ENCODE measurements around the gene ZNF778. TPM values are rescaled to one million over a fixed set of nuclear protein-coding genes. Genes with fewer than 3 reads are reported as not detected.

ZNF778 gene
- total and polyA plus RNA-seq, 8 donors, result 1.2 to 10.3 (median 5.5) TPM

- no peak for FAIRE-seq
- 95 to 97% methylated on average over 62 to 65 of the region's 65 CpGs for WGBS, 2 donors
- no peak for TF ChIP-seq CTCF (IDR thresholded peaks at IDR 0.05)
Observed at GRCh38 chr16:89279666-89280481, 62.4 kb downstream of the ZNF778 start.

DNA sequence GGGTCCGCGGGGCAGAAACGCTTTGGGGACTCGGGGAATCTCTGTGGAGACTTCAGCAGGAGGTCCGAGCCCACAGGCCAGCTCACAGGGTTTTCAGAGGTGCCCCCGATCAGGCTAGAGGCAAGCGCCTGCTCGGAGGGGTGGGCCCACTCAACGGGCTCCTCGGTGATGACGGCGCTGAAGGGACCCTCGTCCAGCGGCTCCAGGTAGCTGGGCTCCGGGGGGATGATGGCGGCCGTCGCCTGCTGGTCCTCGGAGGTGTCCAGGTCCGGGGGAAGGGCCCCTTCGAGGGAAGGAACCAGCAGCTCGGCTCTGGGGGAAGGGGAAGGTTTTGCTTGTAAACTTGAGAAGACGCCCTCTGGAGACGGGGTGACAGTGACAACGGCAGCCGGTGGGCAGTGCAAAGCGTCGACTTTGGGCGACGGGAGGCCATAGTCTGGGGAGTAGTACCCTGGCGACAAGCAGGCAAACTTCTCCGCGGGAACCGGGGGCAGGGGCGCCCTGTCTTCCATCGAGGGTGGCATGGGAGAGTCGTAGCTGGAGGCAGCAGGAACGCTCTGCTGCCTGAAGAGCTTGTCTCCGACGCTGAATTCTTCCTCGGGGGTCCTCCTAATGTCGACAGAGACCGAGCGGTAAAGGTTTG, 63.2 kb downstream of the ZNF778 start:
- peak in 1 of 6 donors; percentile 77 for DNase-seq
- intact Hi-C loops (cut with DNase I), result loop anchor here in 1 of 3 donors (5.0 kb wide), 1 partner anchor 343 kb away; no protein-coding TSS in a partner anchor
- H3K27ac ChIP-seq, result no peak overlapping the region
- TF ChIP-seq CTCF (IDR thresholded peaks at IDR 0.05), result no peak
- H3K4me1 ChIP-seq, result no peaks in the 10 kb centered on the region
- H3K4me3 ChIP-seq, result no peak overlapping the region
- FAIRE-seq, result no peak
- H3K9me3 ChIP-seq, result no peaks in the 10 kb centered on the region
- 93 to 94% methylated on average over 44 of the region's 44 CpGs for WGBS, 2 donors
- H3K36me3 ChIP-seq, result peaks cover 7 to 62% (median 14%) of the 10 kb centered on the region in 3 donors
- H3K27me3 ChIP-seq, result no peaks in the 10 kb centered on the region
- no peak for ATAC-seq

More at GRCh38 chr16:89279666-89280481, 62.4 kb downstream of the ZNF778 start:
- Histone ChIP-seq H3K27me3 (no peaks in the 10 kb centered on the region), H3K4me3 (no peak overlapping the region), H3K4me1 (no peaks in the 10 kb centered on the region), H3K9me3 (no peaks in the 10 kb centered on the region), H3K36me3 (peaks cover 3 to 59% (median 12%) of the 10 kb centered on the region in 3 donors), H3K27ac (no peak overlapping the region)
- intact Hi-C loops (cut with DNase I), result loop anchor here in 1 of 3 donors (5.0 kb wide), 1 partner anchor 343 kb away; no protein-coding TSS in a partner anchor
- DNase-seq (peak in 2 of 6 donors; percentile 25 to 68), ATAC-seq (peak in 1 of 4 donors; percentile 6)

GRCh38 chr16:89281189-89281577, 63.7 kb downstream of the ZNF778 start:
- H3K36me3 ChIP-seq, result peaks cover 7 to 63% (median 19%) of the 10 kb centered on the region in 3 donors

GRCh38 chr16:89281829-89282228, 64.3 kb downstream of the ZNF778 start:
- Histone ChIP-seq H3K27me3 (no peaks in the 10 kb centered on the region), H3K4me1 (no peaks in the 10 kb centered on the region), H3K27ac (no peak overlapping the region), H3K9me3 (no peaks in the 10 kb centered on the region), H3K36me3 (peaks cover 7 to 68% (median 22%) of the 10 kb centered on the region in 3 donors), H3K4me3 (no peak overlapping the region)
- WGBS, 2 donors, result 95 to 96% methylated on average over 20 of the region's 20 CpGs
- ATAC-seq (no peak), FAIRE-seq (no peak), DNase-seq (peak in 1 of 6 donors; percentile 39)
- no peak for TF ChIP-seq CTCF (IDR thresholded peaks at IDR 0.05)
- intact Hi-C loops (cut with DNase I), result loop anchor here in 1 of 3 donors (5.0 kb wide), 1 partner anchor 345 kb away; no protein-coding TSS in a partner anchor

More at GRCh38 chr16:89281189-89281577, 63.7 kb downstream of the ZNF778 start:
- Histone ChIP-seq H3K4me3 (no peak overlapping the region), H3K27me3 (no peaks in the 10 kb centered on the region), H3K9me3 (no peaks in the 10 kb centered on the region), H3K27ac (no peak overlapping the region), H3K4me1 (no peaks in the 10 kb centered on the region)
- intact Hi-C loops (cut with DNase I), result loop anchor here in 1 of 3 donors (5.0 kb wide), 1 partner anchor 344 kb away; no protein-coding TSS in a partner anchor
- FAIRE-seq (no peak), DNase-seq (peak in 1 of 6 donors; percentile 42), ATAC-seq (no peak)
- WGBS, 2 donors, result 97% methylated on average over 28 of the region's 28 CpGs
- no peak for TF ChIP-seq CTCF (IDR thresholded peaks at IDR 0.05)
